WI38 (cell line): Measurements from ENCODE around the gene ITPRID2.
"Not testable (repeated sequence)": the region's sequence is repeated elsewhere in the genome, so short reads cannot be mapped to it uniquely, and the experiment has no call there.

Experiments used
- H3K4me3 ChIP-seq: 2 replicates; pipeline ENCODE4 v1.5.1; 2011; ENCODE audit warnings: low read depth, mild to moderate bottlenecking, control low read depth, low read length
- CTCF ChIP-seq: IDR thresholded peaks from 2 replicates; pipeline ENCODE4 v1.5.1; 2012; ENCODE audit warnings: low read depth, mild to moderate bottlenecking, control low read depth, low read length

ITPRID2 gene

GRCh38 chr2:181949047-181949446 lies 57.5 kb downstream of the ITPRID2 start:
- no peak overlapping the region for H3K4me3 ChIP-seq
- TF ChIP-seq CTCF: no peak

- no peak overlapping the region for H3K4me3 ChIP-seq
These were observed 61.1 kb downstream of the ITPRID2 start for GRCh38 chr2:181952404-181953226.

GRCh38 chr2:181953881-181954537 lies 62.5 kb downstream of the ITPRID2 start:
- peak; percentile 56 for TF ChIP-seq CTCF

More at GRCh38 chr2:181952404-181953226, 61.1 kb downstream of the ITPRID2 start:
- no peak for TF ChIP-seq CTCF

GRCh38 chr2:181954538-181954883 lies 63.0 kb downstream of the ITPRID2 start:
- H3K4me3 ChIP-seq: no peak overlapping the region
- TF ChIP-seq CTCF: no peak

More at GRCh38 chr2:181953881-181954537, 62.5 kb downstream of the ITPRID2 start:
- H3K4me3 ChIP-seq: no peak overlapping the region

GRCh38 chr2:181955010-181955409 lies 63.5 kb downstream of the ITPRID2 start:
- H3K4me3 ChIP-seq: no peak overlapping the region
- no peak for TF ChIP-seq CTCF

- H3K4me3 ChIP-seq: not testable (repeated sequence)
These were observed 64.3 kb downstream of the ITPRID2 start for GRCh38 chr2:181955866-181956265.

GRCh38 chr2:181957668-181958067 lies 66.1 kb downstream of the ITPRID2 start:
- H3K4me3 ChIP-seq: no peak overlapping the region
- TF ChIP-seq CTCF: no peak
